PFSK-1 (cell line): ENCODE results near the gene ATG12.

ENCODE experiments used
- FOXP2 ChIP-seq: optimal IDR thresholded peaks from 2 replicates; pipeline ENCODE3; 2011; ENCODE audit warnings: borderline replicate concordance, control low read depth, inconsistent platforms; ENCODE audit not compliant: insufficient read depth; ENCODE audit errors: extremely low read length, extremely low read depth
- POLR2AphosphoS5 ChIP-seq: IDR thresholded peaks from 2 replicates; pipeline ENCODE4 v1.6.1; 2012; ENCODE audit warnings: low read depth, mild to moderate bottlenecking, control low read depth, low read length, moderate library complexity
- SIN3A ChIP-seq: IDR thresholded peaks from 2 replicates; pipeline ENCODE4 v1.6.1; 2012; ENCODE audit warnings: mild to moderate bottlenecking, low read length, moderate library complexity, borderline replicate concordance; ENCODE audit not compliant: insufficient read depth
- TAF1 ChIP-seq: IDR thresholded peaks from 2 replicates; pipeline ENCODE4 v1.6.1; 2012; ENCODE audit warnings: low read length, control low read depth, borderline replicate concordance; ENCODE audit not compliant: insufficient read depth
- TF ChIP-seq, protein P1 (sequence below), 2 experiments: IDR thresholded peaks; 2 replicates each; pipeline versions ENCODE4 v1.6.1 to v1.8.0; 2011 to 2012; ENCODE audit warnings: low read depth in 2 of 2, low read length in 2 of 2, control low read depth in 1 of 2, inconsistent platforms in 1 of 2, mild to moderate bottlenecking in 1 of 2, moderate library complexity in 1 of 2; ENCODE audit not compliant: insufficient read depth in 1 of 2

The ATG12 gene

DNA sequence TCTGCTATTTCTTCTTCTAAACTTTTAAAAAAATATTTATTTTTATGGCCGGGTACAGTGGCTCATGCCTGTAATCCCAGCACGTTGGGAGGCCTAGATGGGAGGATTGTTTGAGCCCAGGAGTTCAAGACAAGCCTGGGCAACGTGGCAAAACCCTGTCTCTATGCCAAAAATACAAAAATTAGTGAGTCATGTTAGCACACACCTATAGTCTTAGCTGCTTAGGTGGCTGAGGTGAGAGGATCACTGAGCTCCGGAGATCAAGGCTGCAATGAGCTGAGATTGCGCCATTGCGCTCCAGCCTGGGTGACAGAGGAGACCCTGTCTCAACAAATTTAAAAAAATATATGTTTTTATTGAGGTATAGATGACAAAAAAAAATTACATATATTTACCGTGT lies 5.9 kb upstream of the ATG12 start:
- TF ChIP-seq TAF1 (no peak), POLR2AphosphoS5 (no peak), SIN3A (no peak)
- TF ChIP-seq, protein P1, sequence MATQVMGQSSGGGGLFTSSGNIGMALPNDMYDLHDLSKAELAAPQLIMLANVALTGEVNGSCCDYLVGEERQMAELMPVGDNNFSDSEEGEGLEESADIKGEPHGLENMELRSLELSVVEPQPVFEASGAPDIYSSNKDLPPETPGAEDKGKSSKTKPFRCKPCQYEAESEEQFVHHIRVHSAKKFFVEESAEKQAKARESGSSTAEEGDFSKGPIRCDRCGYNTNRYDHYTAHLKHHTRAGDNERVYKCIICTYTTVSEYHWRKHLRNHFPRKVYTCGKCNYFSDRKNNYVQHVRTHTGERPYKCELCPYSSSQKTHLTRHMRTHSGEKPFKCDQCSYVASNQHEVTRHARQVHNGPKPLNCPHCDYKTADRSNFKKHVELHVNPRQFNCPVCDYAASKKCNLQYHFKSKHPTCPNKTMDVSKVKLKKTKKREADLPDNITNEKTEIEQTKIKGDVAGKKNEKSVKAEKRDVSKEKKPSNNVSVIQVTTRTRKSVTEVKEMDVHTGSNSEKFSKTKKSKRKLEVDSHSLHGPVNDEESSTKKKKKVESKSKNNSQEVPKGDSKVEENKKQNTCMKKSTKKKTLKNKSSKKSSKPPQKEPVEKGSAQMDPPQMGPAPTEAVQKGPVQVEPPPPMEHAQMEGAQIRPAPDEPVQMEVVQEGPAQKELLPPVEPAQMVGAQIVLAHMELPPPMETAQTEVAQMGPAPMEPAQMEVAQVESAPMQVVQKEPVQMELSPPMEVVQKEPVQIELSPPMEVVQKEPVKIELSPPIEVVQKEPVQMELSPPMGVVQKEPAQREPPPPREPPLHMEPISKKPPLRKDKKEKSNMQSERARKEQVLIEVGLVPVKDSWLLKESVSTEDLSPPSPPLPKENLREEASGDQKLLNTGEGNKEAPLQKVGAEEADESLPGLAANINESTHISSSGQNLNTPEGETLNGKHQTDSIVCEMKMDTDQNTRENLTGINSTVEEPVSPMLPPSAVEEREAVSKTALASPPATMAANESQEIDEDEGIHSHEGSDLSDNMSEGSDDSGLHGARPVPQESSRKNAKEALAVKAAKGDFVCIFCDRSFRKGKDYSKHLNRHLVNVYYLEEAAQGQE (IDR thresholded peaks at IDR 0.05; ENCODE audit: insufficient read depth in 1 of 2, low read depth in 2 of 2, low read length in 2 of 2) = no peak

DNA sequence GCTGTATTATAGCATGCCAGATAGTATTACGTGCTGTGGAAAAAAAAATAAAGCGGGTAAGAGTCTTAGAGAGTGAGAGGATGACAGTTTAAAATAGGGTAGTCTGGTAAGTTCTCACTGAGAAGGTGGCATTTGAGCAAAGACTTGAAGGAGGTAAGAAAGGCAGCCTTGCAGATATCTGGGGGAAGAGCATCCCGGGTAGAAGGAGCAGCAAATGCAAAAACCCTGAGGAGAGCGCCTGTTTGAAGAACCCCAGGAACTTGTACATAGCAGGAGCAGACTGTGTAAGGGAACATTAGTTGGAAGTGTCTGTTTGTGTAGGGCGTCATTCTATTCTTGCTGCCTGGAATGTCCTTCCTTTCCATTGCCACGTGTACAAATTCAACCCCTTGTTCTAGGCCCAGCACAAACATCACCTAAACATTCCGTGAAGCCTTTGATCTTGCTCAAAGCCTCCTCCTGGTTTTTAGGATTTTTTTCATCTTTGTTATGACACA lies 3.0 kb upstream of the ATG12 start:
- TF ChIP-seq FOXP2 (no peak), TAF1 (no peak), SIN3A (no peak), POLR2AphosphoS5 (no peak)
- TF ChIP-seq, protein P1 (IDR thresholded peaks at IDR 0.05; ENCODE audit: insufficient read depth in 1 of 2, low read depth in 2 of 2, low read length in 2 of 2) = no peak

DNA sequence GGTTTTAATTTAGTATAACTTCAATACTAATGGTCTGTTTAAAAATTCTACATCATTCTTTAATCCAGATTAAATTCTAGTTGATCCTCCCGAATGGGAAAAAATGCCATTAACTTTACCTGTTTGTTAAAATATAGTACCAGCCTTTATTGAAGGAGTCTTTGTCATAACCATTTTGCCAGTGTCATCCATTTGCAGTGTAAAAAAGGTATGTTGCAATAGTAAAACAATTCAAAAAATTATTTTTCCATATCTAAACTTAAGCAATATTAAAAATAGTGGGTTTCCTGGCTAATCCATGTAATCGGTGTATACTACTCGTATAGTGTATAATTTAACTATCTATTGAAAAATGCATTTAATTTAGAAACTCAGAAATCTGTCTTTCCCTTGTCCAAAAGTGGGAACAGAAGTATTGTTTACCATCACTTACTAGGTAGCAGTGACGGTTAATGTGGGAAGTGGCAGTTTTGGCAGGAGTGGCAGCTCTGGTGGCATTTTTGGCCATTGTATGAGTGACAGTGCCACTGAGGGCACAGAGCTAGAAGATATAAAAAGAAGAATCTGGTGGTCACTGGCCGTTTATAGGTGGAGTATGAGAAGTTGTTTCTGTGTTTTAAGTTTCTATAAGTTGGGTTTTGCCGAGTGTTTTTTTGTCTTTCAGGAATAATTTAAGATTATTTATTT lies 2.2 kb upstream of the ATG12 start:
- TF ChIP-seq SIN3A = no peak
- no peak for TF ChIP-seq TAF1
- no peak for TF ChIP-seq FOXP2
- no peak for TF ChIP-seq POLR2AphosphoS5
- TF ChIP-seq, protein P1 (IDR thresholded peaks at IDR 0.05; ENCODE audit: insufficient read depth in 1 of 2, low read depth in 2 of 2, low read length in 2 of 2) = no peak

DNA sequence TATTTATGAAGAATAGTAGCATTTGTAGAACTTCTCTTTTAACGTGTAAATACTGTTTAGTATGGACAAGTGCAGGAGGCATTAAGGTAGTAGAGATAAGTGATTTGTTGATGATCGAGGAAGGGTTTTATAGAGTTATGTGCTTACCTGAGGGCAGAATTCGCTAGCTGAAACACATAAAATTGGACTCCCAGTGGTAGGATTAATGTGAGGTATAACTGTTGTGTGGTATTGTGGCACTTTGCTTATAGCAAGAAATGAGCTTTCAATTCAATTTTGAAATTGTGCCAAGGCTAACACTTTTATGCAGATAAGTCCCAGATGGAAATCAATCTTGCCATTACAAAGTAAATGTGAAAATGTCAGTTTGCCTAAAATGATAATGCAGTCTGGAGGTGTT lies 1.6 kb upstream of the ATG12 start:
- TF ChIP-seq SIN3A (no peak), POLR2AphosphoS5 (no peak), FOXP2 (no peak), TAF1 (no peak)
- TF ChIP-seq, protein P1 (IDR thresholded peaks at IDR 0.05; ENCODE audit: insufficient read depth in 1 of 2, low read depth in 2 of 2, low read length in 2 of 2) = no peak
